Measurements from ENCODE around the gene PDE4A. TPM values are rescaled to one million over a fixed set of nuclear protein-coding genes. Genes with fewer than 3 reads are reported as not detected.

PDE4A gene
- total and polyA plus RNA-seq, 2 of the 13 experiments (the other 11 are each of a cell fraction or from before 2014, with no cell fraction given): 1.1 to 4.1 TPM

DNA sequence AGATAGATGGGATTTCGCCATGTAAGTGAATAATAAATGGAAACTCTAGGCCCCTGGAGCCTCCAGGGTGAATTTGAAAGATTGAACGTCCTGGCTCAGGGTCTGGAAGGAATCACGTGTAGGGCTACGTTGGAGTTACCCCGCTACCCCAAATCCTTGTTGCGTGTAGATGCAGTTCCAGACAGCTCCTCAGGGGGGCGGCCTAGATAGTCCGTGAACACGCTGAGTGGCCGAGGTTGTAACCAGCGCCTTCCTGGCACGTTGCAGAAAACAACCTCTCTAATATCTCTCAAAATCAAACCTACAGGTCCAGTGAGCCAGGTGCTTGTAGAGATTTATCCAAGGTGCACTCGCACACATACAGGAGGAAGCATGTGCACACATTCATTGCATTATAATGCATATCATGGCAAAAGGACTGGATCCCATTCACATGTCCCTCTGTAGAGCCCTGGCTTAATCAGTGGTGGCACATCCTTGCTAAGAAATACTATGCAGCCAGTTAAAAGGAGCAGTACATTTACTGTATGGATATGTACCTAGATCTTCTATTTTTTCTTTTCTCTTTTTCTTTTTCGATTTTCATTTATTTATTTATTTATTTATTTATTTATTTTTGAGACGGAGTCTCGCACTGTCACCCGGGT is 85.4 kb downstream of the PDE4A start (continued):
- TF ChIP-seq, protein P1, sequence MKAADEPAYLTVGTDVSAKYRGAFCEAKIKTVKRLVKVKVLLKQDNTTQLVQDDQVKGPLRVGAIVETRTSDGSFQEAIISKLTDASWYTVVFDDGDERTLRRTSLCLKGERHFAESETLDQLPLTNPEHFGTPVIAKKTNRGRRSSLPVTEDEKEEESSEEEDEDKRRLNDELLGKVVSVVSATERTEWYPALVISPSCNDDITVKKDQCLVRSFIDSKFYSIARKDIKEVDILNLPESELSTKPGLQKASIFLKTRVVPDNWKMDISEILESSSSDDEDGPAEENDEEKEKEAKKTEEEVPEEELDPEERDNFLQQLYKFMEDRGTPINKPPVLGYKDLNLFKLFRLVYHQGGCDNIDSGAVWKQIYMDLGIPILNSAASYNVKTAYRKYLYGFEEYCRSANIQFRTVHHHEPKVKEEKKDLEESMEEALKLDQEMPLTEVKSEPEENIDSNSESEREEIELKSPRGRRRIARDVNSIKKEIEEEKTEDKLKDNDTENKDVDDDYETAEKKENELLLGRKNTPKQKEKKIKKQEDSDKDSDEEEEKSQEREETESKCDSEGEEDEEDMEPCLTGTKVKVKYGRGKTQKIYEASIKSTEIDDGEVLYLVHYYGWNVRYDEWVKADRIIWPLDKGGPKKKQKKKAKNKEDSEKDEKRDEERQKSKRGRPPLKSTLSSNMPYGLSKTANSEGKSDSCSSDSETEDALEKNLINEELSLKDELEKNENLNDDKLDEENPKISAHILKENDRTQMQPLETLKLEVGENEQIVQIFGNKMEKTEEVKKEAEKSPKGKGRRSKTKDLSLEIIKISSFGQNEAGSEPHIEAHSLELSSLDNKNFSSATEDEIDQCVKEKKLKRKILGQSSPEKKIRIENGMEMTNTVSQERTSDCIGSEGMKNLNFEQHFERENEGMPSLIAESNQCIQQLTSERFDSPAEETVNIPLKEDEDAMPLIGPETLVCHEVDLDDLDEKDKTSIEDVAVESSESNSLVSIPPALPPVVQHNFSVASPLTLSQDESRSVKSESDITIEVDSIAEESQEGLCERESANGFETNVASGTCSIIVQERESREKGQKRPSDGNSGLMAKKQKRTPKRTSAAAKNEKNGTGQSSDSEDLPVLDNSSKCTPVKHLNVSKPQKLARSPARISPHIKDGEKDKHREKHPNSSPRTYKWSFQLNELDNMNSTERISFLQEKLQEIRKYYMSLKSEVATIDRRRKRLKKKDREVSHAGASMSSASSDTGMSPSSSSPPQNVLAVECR (CRISPR knock-in tag; IDR thresholded peaks at IDR 0.05; ENCODE audit: borderline replicate concordance): peak; percentile 36; the same call in 1 of the 2 replicates
- TF ChIP-seq, protein P2, sequence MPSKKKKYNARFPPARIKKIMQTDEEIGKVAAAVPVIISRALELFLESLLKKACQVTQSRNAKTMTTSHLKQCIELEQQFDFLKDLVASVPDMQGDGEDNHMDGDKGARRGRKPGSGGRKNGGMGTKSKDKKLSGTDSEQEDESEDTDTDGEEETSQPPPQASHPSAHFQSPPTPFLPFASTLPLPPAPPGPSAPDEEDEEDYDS (CRISPR knock-in tag; IDR thresholded peaks at IDR 0.05): no peak
- TF ChIP-seq ZMYM2 (CRISPR knock-in tag; IDR thresholded peaks at IDR 0.05): 0 out of 2 replicates have a peak, but pooled peaks have one; percentile 34
- TF ChIP-seq ZNF644 (CRISPR knock-in tag; IDR thresholded peaks at IDR 0.05; ENCODE audit: low read depth): no peak
- no peak for TF ChIP-seq RBFOX2 (IDR thresholded peaks at IDR 0.05; ENCODE audit: low read depth, low read length)
- TF ChIP-seq, protein P3, sequence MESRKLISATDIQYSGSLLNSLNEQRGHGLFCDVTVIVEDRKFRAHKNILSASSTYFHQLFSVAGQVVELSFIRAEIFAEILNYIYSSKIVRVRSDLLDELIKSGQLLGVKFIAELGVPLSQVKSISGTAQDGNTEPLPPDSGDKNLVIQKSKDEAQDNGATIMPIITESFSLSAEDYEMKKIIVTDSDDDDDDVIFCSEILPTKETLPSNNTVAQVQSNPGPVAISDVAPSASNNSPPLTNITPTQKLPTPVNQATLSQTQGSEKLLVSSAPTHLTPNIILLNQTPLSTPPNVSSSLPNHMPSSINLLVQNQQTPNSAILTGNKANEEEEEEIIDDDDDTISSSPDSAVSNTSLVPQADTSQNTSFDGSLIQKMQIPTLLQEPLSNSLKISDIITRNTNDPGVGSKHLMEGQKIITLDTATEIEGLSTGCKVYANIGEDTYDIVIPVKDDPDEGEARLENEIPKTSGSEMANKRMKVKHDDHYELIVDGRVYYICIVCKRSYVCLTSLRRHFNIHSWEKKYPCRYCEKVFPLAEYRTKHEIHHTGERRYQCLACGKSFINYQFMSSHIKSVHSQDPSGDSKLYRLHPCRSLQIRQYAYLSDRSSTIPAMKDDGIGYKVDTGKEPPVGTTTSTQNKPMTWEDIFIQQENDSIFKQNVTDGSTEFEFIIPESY (CRISPR knock-in tag; IDR thresholded peaks at IDR 0.05): peak; percentile 93
- TF ChIP-seq YEATS2 (CRISPR knock-in tag; IDR thresholded peaks at IDR 0.05; ENCODE audit: borderline replicate concordance): 0 out of 2 replicates have a peak, but pooled peaks have one; percentile 20
- TF ChIP-seq CAMTA2 (CRISPR knock-in tag; IDR thresholded peaks at IDR 0.05; ENCODE audit: borderline replicate concordance): no peak
- no peak for TF ChIP-seq CENPX (CRISPR knock-in tag; IDR thresholded peaks at IDR 0.05)
- TF ChIP-seq, protein P4, sequence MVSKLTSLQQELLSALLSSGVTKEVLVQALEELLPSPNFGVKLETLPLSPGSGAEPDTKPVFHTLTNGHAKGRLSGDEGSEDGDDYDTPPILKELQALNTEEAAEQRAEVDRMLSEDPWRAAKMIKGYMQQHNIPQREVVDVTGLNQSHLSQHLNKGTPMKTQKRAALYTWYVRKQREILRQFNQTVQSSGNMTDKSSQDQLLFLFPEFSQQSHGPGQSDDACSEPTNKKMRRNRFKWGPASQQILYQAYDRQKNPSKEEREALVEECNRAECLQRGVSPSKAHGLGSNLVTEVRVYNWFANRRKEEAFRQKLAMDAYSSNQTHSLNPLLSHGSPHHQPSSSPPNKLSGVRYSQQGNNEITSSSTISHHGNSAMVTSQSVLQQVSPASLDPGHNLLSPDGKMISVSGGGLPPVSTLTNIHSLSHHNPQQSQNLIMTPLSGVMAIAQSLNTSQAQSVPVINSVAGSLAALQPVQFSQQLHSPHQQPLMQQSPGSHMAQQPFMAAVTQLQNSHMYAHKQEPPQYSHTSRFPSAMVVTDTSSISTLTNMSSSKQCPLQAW (CRISPR knock-in tag; IDR thresholded peaks at IDR 0.05): peak; percentile 32; the same call in 1 of the 2 replicates
- 0 out of 2 replicates have a peak, but pooled peaks have one; percentile 32 for TF ChIP-seq ZNF83 (CRISPR knock-in tag; IDR thresholded peaks at IDR 0.05; ENCODE audit: borderline replicate concordance)
- TF ChIP-seq, protein P5, sequence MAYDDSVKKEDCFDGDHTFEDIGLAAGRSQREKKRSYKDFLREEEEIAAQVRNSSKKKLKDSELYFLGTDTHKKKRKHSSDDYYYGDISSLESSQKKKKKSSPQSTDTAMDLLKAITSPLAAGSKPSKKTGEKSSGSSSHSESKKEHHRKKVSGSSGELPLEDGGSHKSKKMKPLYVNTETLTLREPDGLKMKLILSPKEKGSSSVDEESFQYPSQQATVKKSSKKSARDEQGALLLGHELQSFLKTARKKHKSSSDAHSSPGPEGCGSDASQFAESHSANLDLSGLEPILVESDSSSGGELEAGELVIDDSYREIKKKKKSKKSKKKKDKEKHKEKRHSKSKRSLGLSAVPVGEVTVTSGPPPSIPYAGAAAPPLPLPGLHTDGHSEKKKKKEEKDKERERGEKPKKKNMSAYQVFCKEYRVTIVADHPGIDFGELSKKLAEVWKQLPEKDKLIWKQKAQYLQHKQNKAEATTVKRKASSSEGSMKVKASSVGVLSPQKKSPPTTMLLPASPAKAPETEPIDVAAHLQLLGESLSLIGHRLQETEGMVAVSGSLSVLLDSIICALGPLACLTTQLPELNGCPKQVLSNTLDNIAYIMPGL (CRISPR knock-in tag; IDR thresholded peaks at IDR 0.05; ENCODE audit: borderline replicate concordance in 1 of 2, low read depth in 1 of 2): peak; percentile 56 to 81; a peak in 3 of 4 replicates
- TF ChIP-seq XRCC5 (optimal IDR thresholded peaks at IDR 0.05; ENCODE audit: low read length): peak; percentile 70
- TF ChIP-seq RNF2 (conservative IDR thresholded peaks at IDR 0.05; ENCODE audit: low read depth): no peak
- TF ChIP-seq ZNF615 (CRISPR knock-in tag; IDR thresholded peaks at IDR 0.05; ENCODE audit: borderline replicate concordance): no peak
